ENCODE data around the gene FAHD1. TPM values are rescaled to one million over a fixed set of nuclear protein-coding genes. Genes with fewer than 3 reads are reported as not detected.

The FAHD1 gene
- total RNA-seq, 1 donor from 2014 or later, result 23.1 TPM

DNA sequence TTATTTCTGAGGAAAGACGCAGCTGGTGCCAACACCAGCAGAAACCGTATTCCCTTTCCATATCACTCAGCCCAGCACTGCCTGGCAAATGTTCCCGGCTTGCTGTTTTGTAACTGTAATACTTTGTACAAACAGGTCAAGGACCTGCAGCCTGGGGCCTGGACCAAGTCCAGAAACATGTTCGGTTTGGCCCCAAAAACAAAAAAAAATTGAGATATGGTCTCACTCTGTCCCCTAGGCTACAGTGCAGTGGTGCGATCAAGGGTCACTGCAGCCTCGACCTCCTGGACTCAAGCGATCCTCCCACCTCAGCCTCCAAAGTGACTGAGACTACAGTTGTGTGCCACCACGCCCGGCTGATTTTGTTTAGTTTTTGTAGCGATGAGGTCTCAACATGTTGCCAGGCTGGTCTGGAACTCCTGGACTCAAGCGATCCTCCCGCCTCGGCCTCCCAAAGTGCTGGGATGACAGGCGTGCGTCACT is 1.6 kb upstream of the FAHD1 start:
- H3K27ac Mint-ChIP-seq (ENCODE audit: unreplicated experiment), result no peak overlapping the region

DNA sequence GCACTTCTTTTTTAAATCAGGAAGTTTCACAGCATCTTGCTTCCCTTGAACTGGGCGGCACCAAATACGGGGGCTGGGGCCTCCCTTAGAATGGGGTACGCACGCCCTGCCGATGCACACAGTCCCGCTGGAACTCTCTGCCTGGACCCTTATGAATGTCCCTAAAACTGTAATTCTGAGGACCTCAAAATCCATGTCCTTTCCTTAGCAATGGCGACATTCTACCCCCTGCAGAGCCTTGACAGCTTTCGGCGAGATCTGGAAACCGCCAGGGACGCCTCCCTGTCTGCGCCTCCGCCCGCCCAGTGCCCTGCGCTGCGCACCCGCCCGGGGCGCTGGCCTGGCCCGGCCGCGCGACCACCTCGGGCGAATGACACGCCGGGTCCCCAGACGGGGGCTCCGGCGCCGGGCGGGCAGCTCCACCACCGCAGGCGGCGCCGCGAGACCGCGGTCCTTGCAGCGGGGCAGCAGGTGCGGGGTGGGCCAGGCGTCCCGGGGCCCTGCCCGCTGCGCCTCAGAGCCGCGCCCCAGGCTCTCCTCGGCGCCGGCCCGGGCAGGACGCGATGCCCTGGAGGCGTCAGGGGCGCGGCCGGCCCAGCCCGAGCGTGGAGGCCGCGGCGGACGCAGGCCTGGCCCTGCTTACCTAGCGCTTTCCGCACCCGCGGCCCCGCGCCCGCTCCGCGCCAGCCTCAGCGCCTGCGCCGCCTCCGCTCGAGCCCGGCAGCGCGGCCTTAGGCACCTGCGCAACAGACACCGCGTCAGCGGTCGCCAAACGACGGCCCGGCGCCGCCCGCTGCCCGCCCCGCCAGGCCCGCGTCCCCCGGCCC is 929 bp upstream of the FAHD1 start:
- TF ChIP-seq, protein P1, sequence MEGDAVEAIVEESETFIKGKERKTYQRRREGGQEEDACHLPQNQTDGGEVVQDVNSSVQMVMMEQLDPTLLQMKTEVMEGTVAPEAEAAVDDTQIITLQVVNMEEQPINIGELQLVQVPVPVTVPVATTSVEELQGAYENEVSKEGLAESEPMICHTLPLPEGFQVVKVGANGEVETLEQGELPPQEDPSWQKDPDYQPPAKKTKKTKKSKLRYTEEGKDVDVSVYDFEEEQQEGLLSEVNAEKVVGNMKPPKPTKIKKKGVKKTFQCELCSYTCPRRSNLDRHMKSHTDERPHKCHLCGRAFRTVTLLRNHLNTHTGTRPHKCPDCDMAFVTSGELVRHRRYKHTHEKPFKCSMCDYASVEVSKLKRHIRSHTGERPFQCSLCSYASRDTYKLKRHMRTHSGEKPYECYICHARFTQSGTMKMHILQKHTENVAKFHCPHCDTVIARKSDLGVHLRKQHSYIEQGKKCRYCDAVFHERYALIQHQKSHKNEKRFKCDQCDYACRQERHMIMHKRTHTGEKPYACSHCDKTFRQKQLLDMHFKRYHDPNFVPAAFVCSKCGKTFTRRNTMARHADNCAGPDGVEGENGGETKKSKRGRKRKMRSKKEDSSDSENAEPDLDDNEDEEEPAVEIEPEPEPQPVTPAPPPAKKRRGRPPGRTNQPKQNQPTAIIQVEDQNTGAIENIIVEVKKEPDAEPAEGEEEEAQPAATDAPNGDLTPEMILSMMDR (IDR thresholded peaks at IDR 0.05; ENCODE audit: unreplicated experiment), result no peak
- peak overlapping the region; percentile 89 for H3K4me3 Mint-ChIP-seq (ENCODE audit: unreplicated experiment)
- peaks cover 14% of the 10 kb centered on the region for H3K4me1 Mint-ChIP-seq (ENCODE audit: unreplicated experiment)
- H3K27ac Mint-ChIP-seq (ENCODE audit: unreplicated experiment), result no peak overlapping the region
- peak; percentile 61 for DNase-seq (ENCODE audit: low spot score)
- no peaks in the 10 kb centered on the region for H3K27me3 Mint-ChIP-seq (ENCODE audit: unreplicated experiment)
- peaks cover 5% of the 10 kb centered on the region for H3K36me3 Mint-ChIP-seq (ENCODE audit: low read depth, unreplicated experiment)
- H3K9me3 Mint-ChIP-seq (ENCODE audit: unreplicated experiment), result no peaks in the 10 kb centered on the region

More for the DNA sequence above, 1.6 kb upstream of the FAHD1 start:
- H3K4me3 Mint-ChIP-seq (ENCODE audit: unreplicated experiment), result peak overlapping the region; percentile 89
- TF ChIP-seq, protein P1 (IDR thresholded peaks at IDR 0.05; ENCODE audit: unreplicated experiment), result no peak
- H3K27me3 Mint-ChIP-seq (ENCODE audit: unreplicated experiment), result no peaks in the 10 kb centered on the region
- no peaks in the 10 kb centered on the region for H3K9me3 Mint-ChIP-seq (ENCODE audit: unreplicated experiment)
- DNase-seq (ENCODE audit: low spot score), result no peak
- H3K4me1 Mint-ChIP-seq (ENCODE audit: unreplicated experiment), result peaks cover 14% of the 10 kb centered on the region
- no peaks in the 10 kb centered on the region for H3K36me3 Mint-ChIP-seq (ENCODE audit: low read depth, unreplicated experiment)

DNA sequence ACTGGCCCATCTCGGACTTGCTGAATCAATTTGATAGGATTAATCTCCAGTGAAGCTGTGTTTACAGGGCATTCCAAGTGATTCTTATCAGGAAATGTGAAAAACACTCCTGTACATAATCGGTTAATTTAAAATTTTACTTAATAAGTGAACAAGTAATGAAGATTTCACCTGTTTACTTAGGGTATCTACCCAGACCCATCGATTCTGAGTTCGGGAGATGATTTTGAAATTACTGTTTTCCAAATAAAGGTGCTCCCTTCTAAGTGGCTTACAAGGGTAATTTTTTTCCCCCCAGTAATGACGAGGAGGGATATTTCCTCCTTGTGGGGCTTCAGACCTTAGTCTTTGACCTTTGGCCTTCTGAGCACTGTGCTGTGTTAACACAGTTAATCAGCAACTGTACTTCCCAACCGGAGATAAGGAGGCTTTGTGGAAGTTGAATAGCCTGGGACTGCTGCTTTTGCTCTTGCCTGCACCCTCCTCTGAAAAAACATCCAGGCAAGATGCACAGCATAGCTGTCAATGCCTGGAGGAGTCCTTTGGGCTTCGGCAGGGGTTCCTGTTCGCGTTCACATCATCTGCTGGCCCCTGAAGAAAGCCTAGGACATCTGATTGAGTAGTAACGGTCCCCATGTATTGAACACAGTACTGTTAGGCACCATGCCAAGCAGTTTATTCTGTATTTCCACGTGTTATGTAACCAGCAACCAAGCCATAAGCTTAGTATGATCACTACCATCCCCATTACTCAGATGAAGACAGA is 1.8 kb downstream of the FAHD1 start:
- Mint-ChIP-seq H3K4me3 (ENCODE audit: unreplicated experiment) (peak overlapping the region; percentile 62), H3K4me1 (ENCODE audit: unreplicated experiment) (peaks cover 14% of the 10 kb centered on the region), H3K9me3 (ENCODE audit: unreplicated experiment) (no peaks in the 10 kb centered on the region), H3K27me3 (ENCODE audit: unreplicated experiment) (no peaks in the 10 kb centered on the region), H3K36me3 (ENCODE audit: low read depth, unreplicated experiment) (peaks cover 5% of the 10 kb centered on the region), H3K27ac (ENCODE audit: unreplicated experiment) (no peak overlapping the region)
- DNase-seq (ENCODE audit: low spot score), result no peak
- TF ChIP-seq, protein P1 (IDR thresholded peaks at IDR 0.05; ENCODE audit: unreplicated experiment), result no peak

DNA sequence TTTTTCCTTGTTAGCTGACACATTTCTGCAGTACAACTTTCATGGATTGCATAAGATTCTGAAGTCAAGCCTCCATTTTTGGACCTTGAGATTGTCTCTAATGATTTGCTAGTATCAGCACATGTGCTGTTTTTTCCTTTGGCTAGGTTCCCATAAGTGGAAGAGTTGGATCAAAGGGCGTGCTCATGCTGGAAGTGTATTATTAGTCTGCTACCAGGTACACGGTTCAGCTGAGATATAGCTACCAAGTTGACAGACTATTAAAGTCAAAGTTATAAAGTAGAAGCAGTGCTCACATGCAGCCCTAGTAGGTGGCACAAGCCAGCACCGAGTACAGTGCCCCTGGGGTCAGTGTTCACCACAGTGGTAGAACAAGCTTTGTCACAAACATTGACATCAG is 3.2 kb downstream of the FAHD1 start:
- H3K36me3 Mint-ChIP-seq (ENCODE audit: low read depth, unreplicated experiment), result peaks cover 5% of the 10 kb centered on the region
- no peak overlapping the region for H3K4me3 Mint-ChIP-seq (ENCODE audit: unreplicated experiment)
- no peaks in the 10 kb centered on the region for H3K27me3 Mint-ChIP-seq (ENCODE audit: unreplicated experiment)
- no peak for DNase-seq (ENCODE audit: low spot score)
- H3K27ac Mint-ChIP-seq (ENCODE audit: unreplicated experiment), result no peak overlapping the region
- H3K4me1 Mint-ChIP-seq (ENCODE audit: unreplicated experiment), result peaks cover 14% of the 10 kb centered on the region
- TF ChIP-seq, protein P1 (IDR thresholded peaks at IDR 0.05; ENCODE audit: unreplicated experiment), result no peak
- no peaks in the 10 kb centered on the region for H3K9me3 Mint-ChIP-seq (ENCODE audit: unreplicated experiment)
